ENCODE results near the gene MARCHF6. TPM values are rescaled to one million over a fixed set of nuclear protein-coding genes. Genes with fewer than 3 reads are reported as not detected.
"Not testable (repeated sequence)": the region's sequence is repeated elsewhere in the genome, so short reads cannot be mapped to it uniquely, and the experiment has no call there.

Gene MARCHF6
- total RNA-seq, 1 experiment from 2014 or later, result 31.9 TPM

GRCh38 chr5:10333154-10334006, 20.1 kb upstream of the MARCHF6 start:
- no peak for DNase-seq
- no peak overlapping the region for H3K4me3 ChIP-seq
- H3K4me1 ChIP-seq, result peaks cover 8% of the 10 kb centered on the region; the same call in 1 of the 2 replicates
- no peak overlapping the region for H3K27ac ChIP-seq
- no peaks in the 10 kb centered on the region for H3K36me3 ChIP-seq
- no peaks in the 10 kb centered on the region for H3K9me3 ChIP-seq (replicated peaks)
- no peaks in the 10 kb centered on the region for H3K27me3 ChIP-seq

DNA sequence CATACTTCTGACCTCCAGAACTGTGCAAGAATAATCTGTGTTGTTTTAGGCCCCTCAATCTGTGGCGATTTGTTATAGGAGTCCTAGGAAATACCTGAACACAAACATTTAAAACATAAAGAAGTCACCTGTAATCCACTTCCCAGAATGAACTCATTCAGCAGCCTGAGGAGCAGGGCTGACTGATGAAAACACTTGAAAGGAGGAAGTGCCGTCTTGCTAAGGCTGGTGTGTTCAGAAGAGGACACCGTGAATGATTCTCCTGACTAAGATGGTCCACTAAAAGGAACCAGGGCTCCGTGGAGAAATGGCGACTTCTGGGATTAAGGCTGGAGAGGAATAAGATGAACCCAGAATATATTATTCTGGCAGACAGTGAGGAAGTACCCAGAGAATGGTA, 18.7 kb upstream of the MARCHF6 start:
- no peak for DNase-seq
- peaks cover 3% of the 10 kb centered on the region; the same call in 1 of the 2 replicates for H3K4me1 ChIP-seq

DNA sequence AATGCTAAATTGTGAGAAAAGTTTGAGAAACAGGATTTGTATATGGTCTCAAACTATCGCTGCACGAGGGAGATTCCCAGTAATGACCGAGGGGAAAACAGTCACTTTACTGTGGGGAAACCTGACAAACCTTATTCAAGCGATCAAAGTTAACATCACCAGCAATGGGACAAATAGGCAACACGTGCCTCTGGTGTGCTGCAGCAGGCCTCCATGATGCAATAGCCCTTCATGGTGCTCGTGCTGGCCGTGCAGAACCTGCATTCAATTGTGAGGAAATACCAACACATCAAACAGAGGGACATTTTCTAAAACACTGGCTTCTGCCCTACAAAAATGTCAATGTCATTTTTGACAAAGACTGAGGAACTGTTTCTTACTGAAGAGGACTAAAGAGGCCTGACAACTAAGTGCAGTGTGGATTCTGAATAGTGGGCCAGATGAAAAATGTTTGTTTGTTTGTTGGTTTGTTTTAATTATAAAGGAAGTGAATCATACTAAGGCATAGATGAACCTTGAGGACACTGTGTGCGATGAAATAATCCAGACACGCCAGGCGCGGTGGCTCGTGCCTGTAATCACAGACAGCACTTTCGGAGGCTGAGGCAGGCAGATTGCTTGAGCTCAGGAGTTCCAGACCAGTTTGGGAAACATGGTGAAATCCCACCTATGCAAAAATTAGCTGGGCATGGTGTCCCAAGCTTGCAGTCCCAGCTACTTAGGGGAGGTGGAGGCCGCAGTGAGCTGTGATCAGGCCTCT, 17.6 kb upstream of the MARCHF6 start:
- no peak for DNase-seq
- Histone ChIP-seq H3K27ac (no peak overlapping the region), H3K36me3 (no peaks in the 10 kb centered on the region), H3K4me3 (no peak overlapping the region), H3K9me3 (replicated peaks) (no peaks in the 10 kb centered on the region), H3K4me1 (no peaks in the 10 kb centered on the region), H3K27me3 (no peaks in the 10 kb centered on the region)

More for the DNA sequence above, 18.7 kb upstream of the MARCHF6 start:
- Histone ChIP-seq H3K4me3 (no peak overlapping the region), H3K36me3 (no peaks in the 10 kb centered on the region), H3K27me3 (no peaks in the 10 kb centered on the region), H3K9me3 (replicated peaks) (no peaks in the 10 kb centered on the region), H3K27ac (no peak overlapping the region)

DNA sequence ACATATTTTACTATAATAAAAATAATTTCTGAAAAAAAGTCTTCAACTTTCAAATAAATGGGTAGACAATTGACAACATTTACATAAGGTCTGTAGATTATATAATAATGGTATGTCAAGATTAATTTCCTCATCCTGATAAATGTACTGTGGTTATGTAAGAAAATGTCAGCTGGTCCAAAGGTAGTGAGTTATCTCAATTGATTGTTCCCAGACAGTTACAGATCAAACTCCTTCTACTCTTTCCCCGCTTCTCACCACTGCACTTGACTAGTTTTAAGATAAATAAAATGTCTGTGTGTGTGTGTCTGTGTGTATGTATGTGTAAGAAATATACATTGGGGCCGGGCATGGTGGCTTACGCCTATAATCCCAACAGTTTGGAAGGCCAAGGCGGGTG, 16.4 kb upstream of the MARCHF6 start:
- no peaks in the 10 kb centered on the region for H3K36me3 ChIP-seq
- no peak overlapping the region for H3K4me3 ChIP-seq
- H3K9me3 ChIP-seq (replicated peaks), result no peaks in the 10 kb centered on the region
- H3K4me1 ChIP-seq, result no peaks in the 10 kb centered on the region
- H3K27me3 ChIP-seq, result no peaks in the 10 kb centered on the region
- DNase-seq, result no peak
- H3K27ac ChIP-seq, result no peak overlapping the region

GRCh38 chr5:10337986-10338385, 15.5 kb upstream of the MARCHF6 start:
- Histone ChIP-seq H3K27ac (no peak overlapping the region), H3K4me1 (no peaks in the 10 kb centered on the region), H3K9me3 (replicated peaks) (no peaks in the 10 kb centered on the region), H3K27me3 (no peaks in the 10 kb centered on the region), H3K36me3 (no peaks in the 10 kb centered on the region), H3K4me3 (no peak overlapping the region)
- no peak for DNase-seq

DNA sequence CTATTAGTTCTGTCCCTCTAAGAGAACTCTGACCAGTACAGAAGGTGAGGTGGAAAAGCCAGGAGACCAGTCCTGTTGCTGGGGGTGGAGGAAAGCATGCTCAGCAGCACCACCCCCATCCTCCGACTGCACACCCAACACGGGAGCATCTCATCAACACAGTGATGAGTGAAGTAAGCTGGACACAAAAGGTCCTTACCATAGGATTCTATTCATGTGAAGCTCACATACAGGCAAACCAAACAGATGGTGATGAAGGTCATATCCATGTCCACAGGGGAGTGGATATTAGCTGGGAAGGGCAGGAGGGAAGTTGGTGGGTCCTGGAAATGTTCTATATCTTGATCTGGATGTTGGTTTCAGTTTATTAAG, 14.8 kb upstream of the MARCHF6 start:
- H3K9me3 ChIP-seq (replicated peaks), result no peaks in the 10 kb centered on the region
- no peak for DNase-seq
- no peaks in the 10 kb centered on the region for H3K4me1 ChIP-seq
- H3K4me3 ChIP-seq, result no peak overlapping the region
- no peaks in the 10 kb centered on the region for H3K27me3 ChIP-seq
- no peaks in the 10 kb centered on the region for H3K36me3 ChIP-seq
- no peak overlapping the region for H3K27ac ChIP-seq

DNA sequence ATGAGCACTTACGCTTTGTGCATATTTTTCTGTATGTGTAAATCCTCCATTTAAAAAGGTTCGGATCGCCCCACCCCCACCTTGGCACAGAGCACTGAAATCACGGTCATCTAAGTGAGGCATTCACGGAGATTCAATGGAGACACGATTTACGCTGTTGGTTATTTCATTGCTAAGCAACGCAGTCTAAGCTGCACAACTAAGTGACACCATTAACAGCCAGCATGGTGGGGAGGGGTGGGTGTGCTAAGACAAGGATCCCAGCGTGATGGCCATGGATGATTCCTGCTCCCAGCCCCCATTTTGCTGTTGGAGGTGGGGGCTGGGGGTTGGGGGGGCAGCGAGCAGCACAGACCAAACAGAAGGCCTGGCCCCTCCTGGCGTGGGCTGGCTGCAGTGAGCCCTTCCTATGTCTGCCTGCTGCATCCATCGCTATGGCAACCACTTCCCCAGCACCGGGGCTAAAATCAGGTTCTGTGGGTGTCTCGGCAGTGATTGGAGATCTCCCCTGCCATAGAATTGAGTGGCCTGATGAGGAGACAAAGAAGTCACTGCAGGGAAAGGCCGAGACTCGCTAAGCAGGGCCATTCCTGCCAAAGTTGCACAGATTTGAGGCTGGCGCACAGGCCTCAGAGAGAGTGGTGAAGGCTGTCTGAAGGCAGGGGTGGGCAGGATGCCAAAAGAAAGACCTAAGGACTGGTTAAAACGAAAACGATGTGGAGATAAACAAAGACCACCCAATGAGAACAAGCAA, 14.3 kb upstream of the MARCHF6 start:
- Histone ChIP-seq H3K27ac (no peak overlapping the region), H3K4me1 (no peaks in the 10 kb centered on the region), H3K9me3 (replicated peaks) (no peaks in the 10 kb centered on the region), H3K4me3 (no peak overlapping the region), H3K27me3 (no peaks in the 10 kb centered on the region), H3K36me3 (no peaks in the 10 kb centered on the region)
- DNase-seq, result peak; percentile 25 to 30

- H3K4me3 ChIP-seq, result no peak overlapping the region
These were observed 13.5 kb upstream of the MARCHF6 start for GRCh38 chr5:10339958-10340357.

GRCh38 chr5:10343486-10343885, 10.0 kb upstream of the MARCHF6 start:
- Histone ChIP-seq H3K4me3 (no peak overlapping the region), H3K27me3 (no peaks in the 10 kb centered on the region), H3K27ac (no peak overlapping the region), H3K4me1 (no peaks in the 10 kb centered on the region), H3K9me3 (replicated peaks) (no peaks in the 10 kb centered on the region), H3K36me3 (no peaks in the 10 kb centered on the region)
- DNase-seq, result no peak

More at GRCh38 chr5:10339958-10340357, 13.5 kb upstream of the MARCHF6 start:
- Histone ChIP-seq H3K4me1 (no peaks in the 10 kb centered on the region), H3K27ac (no peak overlapping the region), H3K36me3 (no peaks in the 10 kb centered on the region), H3K27me3 (no peaks in the 10 kb centered on the region), H3K9me3 (replicated peaks) (no peaks in the 10 kb centered on the region)
- no peak for DNase-seq

DNA sequence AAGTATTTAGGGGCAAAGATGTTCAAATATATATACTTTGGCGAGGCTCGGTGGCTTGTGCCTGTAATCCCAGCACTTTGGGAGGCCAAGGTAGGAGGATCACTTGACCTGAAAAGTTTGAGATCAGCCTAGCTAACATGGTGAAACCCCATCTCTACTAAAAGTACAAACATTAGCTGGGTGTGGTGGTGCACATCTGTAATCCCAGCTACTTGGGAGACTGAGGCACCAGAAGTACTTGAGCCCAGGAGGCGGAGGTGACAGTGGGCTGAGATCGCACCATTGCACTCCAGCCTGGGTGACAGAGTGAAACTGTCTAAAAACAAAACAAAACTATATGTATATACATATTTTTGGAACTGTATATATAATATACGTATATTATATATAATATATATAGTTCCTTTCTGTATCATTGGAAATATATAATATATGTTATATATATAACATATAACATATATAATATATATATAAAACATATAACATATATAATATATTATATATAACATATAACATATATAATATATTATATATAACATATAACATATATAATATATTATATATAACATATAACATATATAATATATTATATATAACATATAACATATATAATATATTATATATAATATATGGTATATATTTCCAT, 8.9 kb upstream of the MARCHF6 start:
- DNase-seq; H3K27me3 ChIP-seq; H3K27ac ChIP-seq; H3K4me3 ChIP-seq; H3K36me3 ChIP-seq; H3K4me1 ChIP-seq; H3K9me3 ChIP-seq (replicated peaks): not testable (repeated sequence)

- Histone ChIP-seq H3K27ac (no peak overlapping the region), H3K4me1 (no peaks in the 10 kb centered on the region), H3K9me3 (replicated peaks) (no peaks in the 10 kb centered on the region), H3K4me3 (no peak overlapping the region), H3K36me3 (no peaks in the 10 kb centered on the region), H3K27me3 (no peaks in the 10 kb centered on the region)
- DNase-seq, result no peak
These were observed 5.2 kb upstream of the MARCHF6 start for GRCh38 chr5:10348258-10348657.

GRCh38 chr5:10351199-10351905, 2.1 kb upstream of the MARCHF6 start:
- H3K27ac ChIP-seq, result no peak overlapping the region
- no peaks in the 10 kb centered on the region for H3K9me3 ChIP-seq (replicated peaks)
- no peaks in the 10 kb centered on the region for H3K4me1 ChIP-seq
- no peaks in the 10 kb centered on the region for H3K27me3 ChIP-seq
- H3K36me3 ChIP-seq, result no peaks in the 10 kb centered on the region
- no peak for DNase-seq
- H3K4me3 ChIP-seq, result no peak overlapping the region

DNA sequence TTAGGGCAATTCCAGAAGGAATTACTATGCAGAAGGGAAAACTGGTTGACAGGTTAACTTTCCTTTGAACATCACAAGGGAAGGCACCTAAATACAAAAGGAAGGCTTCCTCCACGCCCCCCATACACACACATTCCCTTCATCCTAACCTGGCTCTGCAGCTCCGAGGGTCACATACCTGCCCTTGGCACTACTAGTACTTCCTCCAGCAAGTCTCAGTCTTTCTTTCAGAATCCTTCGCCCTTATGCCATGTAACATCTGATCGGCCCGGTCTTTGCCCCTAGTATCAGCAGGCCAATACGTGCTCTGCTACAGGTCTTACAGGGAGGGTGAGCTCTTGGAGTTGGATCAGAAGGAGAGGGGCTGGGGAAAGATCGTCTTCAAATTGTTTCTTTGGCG, 1.6 kb upstream of the MARCHF6 start:
- DNase-seq, result no peak
- Histone ChIP-seq H3K4me1 (no peaks in the 10 kb centered on the region), H3K36me3 (no peaks in the 10 kb centered on the region), H3K27me3 (no peaks in the 10 kb centered on the region), H3K4me3 (no peak overlapping the region), H3K9me3 (replicated peaks) (no peaks in the 10 kb centered on the region), H3K27ac (no peak overlapping the region)

Measured in SJCRH30 (cell line).